ENCODE data around the gene GGA2. TPM values are rescaled to one million over a fixed set of nuclear protein-coding genes. Genes with fewer than 3 reads are reported as not detected.
A peak's percentile ranks its signal among the peaks of the same experiment; 100 is the strongest.

GGA2 gene
- total and polyA plus RNA-seq, 3 donors from 2014 or later, result 47.2 to 71.9 (median 60.6) TPM

DNA sequence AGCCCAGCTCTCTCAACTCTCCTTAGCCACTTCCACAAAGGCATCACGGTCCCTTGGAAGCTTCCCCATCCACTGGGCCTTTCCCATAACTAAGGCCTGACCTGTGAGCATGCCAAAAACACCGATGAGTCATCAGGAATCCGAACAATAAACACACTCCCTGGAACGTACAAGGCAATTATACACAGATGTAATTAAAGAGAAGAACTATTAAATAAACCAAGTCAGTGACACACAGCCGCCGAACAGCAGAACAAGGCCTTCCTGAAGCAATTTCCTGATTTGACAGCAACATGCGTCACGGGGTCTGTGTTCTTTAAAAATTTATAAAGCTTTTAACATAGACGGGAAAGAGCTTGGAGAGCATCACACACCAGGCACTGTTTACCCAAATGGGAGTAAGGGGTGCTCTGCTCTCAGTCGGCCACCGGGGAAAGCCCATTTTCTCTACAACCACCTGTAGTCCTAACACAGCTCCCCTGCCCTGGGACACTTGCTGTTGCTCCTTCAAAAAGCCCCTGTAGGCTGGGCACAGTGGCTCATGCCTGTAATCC is 86.7 kb downstream of the GGA2 start:
- Histone ChIP-seq H3K4me3 (no peak overlapping the region), H3K4me1 (peaks cover 4% of the 10 kb centered on the region), H3K9me3 (no peaks in the 10 kb centered on the region), H3K27ac (peak overlapping the region; percentile 69 to 86), H3K36me3 (ENCODE audit: low read depth, missing control alignments) (no peaks in the 10 kb centered on the region), H3K27me3 (no peaks in the 10 kb centered on the region)
- 56 to 60% methylated on average over 11 of the region's 11 CpGs for WGBS, 2 donors
- intact Hi-C loops (cut with DNase I; ENCODE audit: low total_unique reads), result no loop called here
- no peak for TF ChIP-seq POLR2A (IDR thresholded peaks at IDR 0.05)
- TF ChIP-seq, protein P1, sequence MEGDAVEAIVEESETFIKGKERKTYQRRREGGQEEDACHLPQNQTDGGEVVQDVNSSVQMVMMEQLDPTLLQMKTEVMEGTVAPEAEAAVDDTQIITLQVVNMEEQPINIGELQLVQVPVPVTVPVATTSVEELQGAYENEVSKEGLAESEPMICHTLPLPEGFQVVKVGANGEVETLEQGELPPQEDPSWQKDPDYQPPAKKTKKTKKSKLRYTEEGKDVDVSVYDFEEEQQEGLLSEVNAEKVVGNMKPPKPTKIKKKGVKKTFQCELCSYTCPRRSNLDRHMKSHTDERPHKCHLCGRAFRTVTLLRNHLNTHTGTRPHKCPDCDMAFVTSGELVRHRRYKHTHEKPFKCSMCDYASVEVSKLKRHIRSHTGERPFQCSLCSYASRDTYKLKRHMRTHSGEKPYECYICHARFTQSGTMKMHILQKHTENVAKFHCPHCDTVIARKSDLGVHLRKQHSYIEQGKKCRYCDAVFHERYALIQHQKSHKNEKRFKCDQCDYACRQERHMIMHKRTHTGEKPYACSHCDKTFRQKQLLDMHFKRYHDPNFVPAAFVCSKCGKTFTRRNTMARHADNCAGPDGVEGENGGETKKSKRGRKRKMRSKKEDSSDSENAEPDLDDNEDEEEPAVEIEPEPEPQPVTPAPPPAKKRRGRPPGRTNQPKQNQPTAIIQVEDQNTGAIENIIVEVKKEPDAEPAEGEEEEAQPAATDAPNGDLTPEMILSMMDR (IDR thresholded peaks at IDR 0.05), result no peak
- peak; percentile 85 for DNase-seq

DNA sequence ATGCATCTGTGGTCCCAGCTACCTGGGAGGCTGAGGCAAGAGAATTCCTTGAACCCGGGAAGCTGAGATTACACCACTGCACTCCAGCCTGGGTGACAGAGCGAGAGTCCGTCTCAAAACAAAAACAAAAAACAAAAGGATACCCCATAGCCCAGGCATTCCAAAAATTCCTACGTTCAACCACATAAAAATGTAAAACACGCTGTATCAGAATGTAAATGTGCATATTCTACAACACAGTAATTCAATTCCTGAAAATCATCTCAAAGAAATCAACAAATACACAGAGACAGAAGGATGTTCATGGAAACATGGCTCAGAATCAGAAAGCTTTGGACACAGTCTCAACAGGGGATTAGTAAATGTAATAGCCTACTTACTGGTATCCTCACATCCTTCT is 90.3 kb downstream of the GGA2 start:
- TF ChIP-seq, protein P1 (IDR thresholded peaks at IDR 0.05), result no peak
- no peak for TF ChIP-seq POLR2A (IDR thresholded peaks at IDR 0.05)
- DNase-seq, result no peak
- H3K27me3 ChIP-seq, result no peaks in the 10 kb centered on the region
- 89 to 91% methylated on average over 5 of the region's 5 CpGs for WGBS, 2 donors
- no peaks in the 10 kb centered on the region for H3K9me3 ChIP-seq
- intact Hi-C loops (cut with DNase I; ENCODE audit: low total_unique reads), result no loop called here
- no peaks in the 10 kb centered on the region for H3K36me3 ChIP-seq (ENCODE audit: low read depth, missing control alignments)
- no peak overlapping the region for H3K27ac ChIP-seq
- H3K4me1 ChIP-seq, result peaks cover 4% of the 10 kb centered on the region
- H3K4me3 ChIP-seq, result no peak overlapping the region

DNA sequence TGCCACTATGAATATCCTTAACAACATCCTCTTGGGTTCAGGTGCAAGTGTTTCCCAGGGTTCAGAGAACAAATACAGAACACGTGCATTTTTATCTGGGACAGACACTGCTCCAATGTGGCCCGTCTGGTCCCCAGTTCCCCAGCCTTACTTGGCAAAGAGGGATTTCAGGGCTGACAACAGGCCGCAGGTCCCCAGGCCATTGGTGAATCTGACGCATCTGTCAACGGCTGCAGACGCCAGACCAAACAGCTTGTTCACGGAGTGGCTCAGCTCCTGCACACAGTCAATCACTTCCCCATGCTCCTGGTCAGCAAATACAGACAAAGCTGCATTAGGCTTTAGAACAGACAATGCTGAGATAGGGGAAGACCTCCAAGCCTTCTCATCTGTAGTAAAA is 93.5 kb downstream of the GGA2 start:
- intact Hi-C loops (cut with DNase I; ENCODE audit: low total_unique reads), result no loop called here
- no peak overlapping the region for H3K4me3 ChIP-seq
- no peaks in the 10 kb centered on the region for H3K36me3 ChIP-seq (ENCODE audit: low read depth, missing control alignments)
- H3K9me3 ChIP-seq, result no peaks in the 10 kb centered on the region
- no peaks in the 10 kb centered on the region for H3K27me3 ChIP-seq
- no peak for TF ChIP-seq POLR2A (IDR thresholded peaks at IDR 0.05)
- TF ChIP-seq, protein P1 (IDR thresholded peaks at IDR 0.05), result no peak
- 88 to 90% methylated on average over 7 of the region's 7 CpGs for WGBS, 2 donors
- H3K27ac ChIP-seq, result no peak overlapping the region
- DNase-seq, result no peak
- no peaks in the 10 kb centered on the region for H3K4me1 ChIP-seq

DNA sequence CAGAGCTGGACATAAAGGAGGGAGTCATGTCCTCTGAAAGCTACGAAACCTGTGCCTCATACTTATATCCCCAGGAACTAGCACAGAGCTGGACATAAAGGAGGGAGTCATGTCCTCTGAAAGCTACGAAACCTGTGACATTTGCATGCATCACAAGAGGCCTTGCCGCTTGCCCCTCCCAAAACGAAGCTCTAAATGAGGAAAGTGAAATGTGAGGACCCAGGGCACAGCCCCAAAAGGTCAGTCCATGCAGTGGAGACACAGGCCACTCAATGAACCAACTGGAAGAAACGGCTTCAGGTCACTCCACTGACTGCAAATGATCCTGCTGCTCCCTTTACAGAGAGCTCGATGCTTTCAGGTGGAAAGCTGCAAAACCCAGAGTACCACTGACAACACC is 95.6 kb downstream of the GGA2 start:
- Histone ChIP-seq H3K36me3 (ENCODE audit: low read depth, missing control alignments) (no peaks in the 10 kb centered on the region), H3K27ac (no peak overlapping the region), H3K27me3 (no peaks in the 10 kb centered on the region), H3K4me1 (no peaks in the 10 kb centered on the region), H3K9me3 (no peaks in the 10 kb centered on the region), H3K4me3 (no peak overlapping the region)
- TF ChIP-seq, protein P1 (IDR thresholded peaks at IDR 0.05), result no peak
- no peak for TF ChIP-seq POLR2A (IDR thresholded peaks at IDR 0.05)
- 88 to 96% methylated on average over 6 of the region's 6 CpGs for WGBS, 2 donors
- DNase-seq, result no peak
- intact Hi-C loops (cut with DNase I; ENCODE audit: low total_unique reads), result no loop called here

Small RNAs within 50 kb of the gene (small RNA-seq; reads per million reads assigned to genes)
- gene RF00072, result 0 reads per million in 2 donors

Other genes with a start within 250 kb of the GGA2 start
- gene SCNN1B, start 208.2 kb downstream of the GGA2 start, total RNA-seq, result under 1 TPM; 0.31 to 0.55 TPM
- gene SCNN1B, start 208.2 kb downstream of the GGA2 start, polyA plus RNA-seq (ENCODE audit: insufficient read depth, low read depth, low replicate concordance), result 1.1 TPM
- 10 to 100 TPM; 35.1 to 40.7 TPM for gene COG7, start 57.3 kb downstream of the GGA2 start, total RNA-seq
- 21.5 TPM for gene COG7, start 57.3 kb downstream of the GGA2 start, polyA plus RNA-seq (ENCODE audit: insufficient read depth, low read depth, low replicate concordance)
- gene EARS2, start 46.9 kb upstream of the GGA2 start, total RNA-seq, result 10 to 100 TPM; 55.9 to 76.7 TPM
- gene EARS2, start 46.9 kb upstream of the GGA2 start, polyA plus RNA-seq (ENCODE audit: insufficient read depth, low read depth, low replicate concordance), result 32.3 TPM
- 100 to 1,000 TPM; 269 to 275 TPM for gene UBFD1, start 47.2 kb upstream of the GGA2 start, total RNA-seq
- 76.8 TPM for gene UBFD1, start 47.2 kb upstream of the GGA2 start, polyA plus RNA-seq (ENCODE audit: insufficient read depth, low read depth, low replicate concordance)
- 10 to 100 TPM; 65.4 to 79.5 TPM for gene NDUFAB1, start 85.8 kb upstream of the GGA2 start, total RNA-seq
- gene NDUFAB1, start 85.8 kb upstream of the GGA2 start, polyA plus RNA-seq (ENCODE audit: insufficient read depth, low read depth, low replicate concordance), result 115 TPM
- gene PALB2, start 130.8 kb upstream of the GGA2 start, total RNA-seq, result 10 to 100 TPM; 24.6 to 26.8 TPM
- 14.4 TPM for gene PALB2, start 130.8 kb upstream of the GGA2 start, polyA plus RNA-seq (ENCODE audit: insufficient read depth, low read depth, low replicate concordance)
- 10 to 100 TPM; 61.3 to 63.3 TPM for gene DCTN5, start 131.0 kb upstream of the GGA2 start, total RNA-seq
- gene DCTN5, start 131.0 kb upstream of the GGA2 start, polyA plus RNA-seq (ENCODE audit: insufficient read depth, low read depth, low replicate concordance), result 84.0 TPM
- 10 to 100 TPM; 26.3 to 44.5 TPM for gene PLK1, start 168.4 kb upstream of the GGA2 start, total RNA-seq
- gene PLK1, start 168.4 kb upstream of the GGA2 start, polyA plus RNA-seq (ENCODE audit: insufficient read depth, low read depth, low replicate concordance), result 94.7 TPM
- gene ERN2, start 202.7 kb upstream of the GGA2 start, total RNA-seq, result under 1 TPM; 0.37 to 0.94 TPM
- gene ERN2, start 202.7 kb upstream of the GGA2 start, polyA plus RNA-seq (ENCODE audit: insufficient read depth, low read depth, low replicate concordance), result 0.32 TPM
- 1 to 10 TPM; 2.4 to 5.7 TPM for gene CHP2, start 244.5 kb upstream of the GGA2 start, total RNA-seq
- gene CHP2, start 244.5 kb upstream of the GGA2 start, polyA plus RNA-seq (ENCODE audit: insufficient read depth, low read depth, low replicate concordance), result 8.0 TPM